Mesenchymal stem cell (in vitro differentiated cells and primary cell): Measurements from ENCODE around the gene NFATC2.
A peak's percentile ranks its signal among the peaks of the same experiment; 100 is the strongest.

ENCODE experiments used
- DNase-seq: peaks from one replicate; pipeline ENCODE4 v3.0.0-alpha.2; 2013
- H2AFZ ChIP-seq: one replicate; pipeline ENCODE4 v1.6.1; 2013; ENCODE audit warnings: low read depth, mild to moderate bottlenecking, control low read depth, inconsistent platforms, low read length, moderate library complexity
- H2AK5ac ChIP-seq: 2 replicates; pipeline ENCODE4 v1.6.1; 2013; ENCODE audit warnings: low read length, moderate library complexity, mild to moderate bottlenecking, inconsistent platforms; ENCODE audit not compliant: severe bottlenecking
- H2BK120ac ChIP-seq: one replicate; pipeline ENCODE4 v1.6.1; 2013; ENCODE audit warnings: low read depth, mild to moderate bottlenecking, inconsistent platforms, low read length, moderate library complexity
- H2BK12ac ChIP-seq, 2 experiments: one replicate each; pipeline ENCODE4 v1.6.1; 2013; ENCODE audit warnings: inconsistent platforms in 2 of 2, low read length in 2 of 2, mild to moderate bottlenecking in 2 of 2, moderate library complexity in 2 of 2, control low read depth in 1 of 2
- H2BK15ac ChIP-seq: one replicate; pipeline ENCODE4 v1.6.1; 2013; ENCODE audit warnings: mild to moderate bottlenecking, low read depth, inconsistent platforms; ENCODE audit not compliant: poor library complexity, severe bottlenecking
- H2BK5ac ChIP-seq: 2 replicates; pipeline ENCODE4 v1.6.1; 2013; ENCODE audit warnings: low read depth, mild to moderate bottlenecking, low read length, control low read depth, inconsistent platforms; ENCODE audit not compliant: poor library complexity, severe bottlenecking
- H3K14ac ChIP-seq, 2 experiments: one replicate each; pipeline ENCODE4 v1.6.1; 2013; ENCODE audit warnings: inconsistent platforms in 2 of 2, low read length in 2 of 2, control low read depth in 1 of 2, mild to moderate bottlenecking in 1 of 2, moderate library complexity in 1 of 2
- H3K18ac ChIP-seq, 2 experiments: one replicate each; pipeline ENCODE4 v1.6.1; 2013; ENCODE audit warnings: inconsistent platforms in 2 of 2, low read length in 2 of 2, control low read depth in 1 of 2, low read depth in 1 of 2, mild to moderate bottlenecking in 1 of 2
- H3K23ac ChIP-seq, 2 experiments: one replicate each; pipeline ENCODE4 v1.6.1; 2013; ENCODE audit warnings: inconsistent platforms in 2 of 2, low read length in 2 of 2, mild to moderate bottlenecking in 2 of 2, moderate library complexity in 2 of 2, control low read depth in 1 of 2
- H3K27ac ChIP-seq: 2 replicates; pipeline ENCODE4 v1.5.1; 2013; ENCODE audit warnings: mild to moderate bottlenecking, moderate library complexity, low read length, control low read depth, inconsistent platforms; ENCODE audit not compliant: poor library complexity, severe bottlenecking
- H3K27me3 ChIP-seq, 2 experiments: 2 replicates each; pipeline versions ENCODE4 v1.6.1 to v1.7.0; 2013; ENCODE audit warnings: low read length in 2 of 2, mild to moderate bottlenecking in 2 of 2, moderate library complexity in 2 of 2, control low read depth in 1 of 2, inconsistent platforms in 1 of 2; ENCODE audit not compliant: control insufficient read depth in 1 of 2, insufficient read depth in 1 of 2
- H3K36me3 ChIP-seq, 2 experiments: 2 replicates each; pipeline versions ENCODE4 v1.6.1 to v1.7.0; 2013; ENCODE audit warnings: low read length in 2 of 2, control low read depth in 1 of 2, inconsistent platforms in 1 of 2, low read depth in 1 of 2, mild to moderate bottlenecking in 1 of 2; ENCODE audit not compliant: insufficient read depth in 2 of 2, control insufficient read depth in 1 of 2
- H3K4ac ChIP-seq, 2 experiments: one replicate each; pipeline ENCODE4 v1.6.1; 2013; ENCODE audit warnings: inconsistent platforms in 2 of 2, low read length in 2 of 2, mild to moderate bottlenecking in 2 of 2, moderate library complexity in 2 of 2, control low read depth in 1 of 2, low read depth in 1 of 2
- H3K4me1 ChIP-seq: 2 replicates; pipeline ENCODE4 v1.6.1; 2013; ENCODE audit warnings: low read depth, low read length, control low read depth; ENCODE audit not compliant: control insufficient read depth, insufficient read depth
- H3K4me2 ChIP-seq: 2 replicates; pipeline ENCODE4 v1.6.1; 2013; ENCODE audit warnings: low read length, mild to moderate bottlenecking, inconsistent platforms; ENCODE audit not compliant: poor library complexity, severe bottlenecking
- H3K4me3 ChIP-seq, 2 experiments: 2 replicates each; pipeline versions ENCODE4 v1.5.1 to v1.7.0; 2013; ENCODE audit warnings: low read length in 2 of 2, mild to moderate bottlenecking in 2 of 2, control low read depth in 1 of 2, low read depth in 1 of 2; ENCODE audit not compliant: insufficient read depth in 1 of 2
- H3K79me1 ChIP-seq: replicated peaks from 2 replicates; pipeline ENCODE4 v1.6.1; 2013; ENCODE audit warnings: mild to moderate bottlenecking, control low read depth, low read length, inconsistent platforms; ENCODE audit not compliant: poor library complexity, severe bottlenecking
- H3K9ac ChIP-seq: 2 replicates; pipeline ENCODE4 v1.7.0; 2013; ENCODE audit warnings: mild to moderate bottlenecking, low read length, moderate library complexity
- H3K9me3 ChIP-seq: 2 replicates; pipeline ENCODE4 v1.7.0; 2013; ENCODE audit warnings: mild to moderate bottlenecking, low read length; ENCODE audit not compliant: control insufficient read depth
- H4K8ac ChIP-seq: one replicate; pipeline ENCODE4 v1.6.1; 2013; ENCODE audit warnings: inconsistent platforms, mild to moderate bottlenecking, low read length, moderate library complexity
- H4K91ac ChIP-seq: one replicate; pipeline ENCODE4 v1.6.1; 2013; ENCODE audit warnings: mild to moderate bottlenecking, low read length, inconsistent platforms
- WGBS: methylation state at CpG from one replicate; pipeline ENCODE4 v1.1.7; 2013; ENCODE audit warnings: mixed read lengths; 5-methylcytosine and 5-hydroxymethylcytosine counted together

NFATC2 gene

GRCh38 chr20:51388227-51388626 is 154.3 kb downstream of the NFATC2 start:
- no peak overlapping the region for H3K18ac ChIP-seq
- no peak overlapping the region for H3K27ac ChIP-seq
- H3K4me1 ChIP-seq, result peaks cover 4% of the 10 kb centered on the region
- no peak for DNase-seq
- no peak overlapping the region for H4K91ac ChIP-seq
- no peak overlapping the region for H2BK12ac ChIP-seq
- H3K36me3 ChIP-seq, result no peaks in the 10 kb centered on the region
- H3K4me3 ChIP-seq, result no peak overlapping the region
- no peak overlapping the region for H2AK5ac ChIP-seq
- H3K79me1 ChIP-seq, result no peaks in the 10 kb centered on the region
- H2BK5ac ChIP-seq, result no peak overlapping the region
- no peak overlapping the region for H2BK120ac ChIP-seq
- H3K9ac ChIP-seq, result no peak overlapping the region
- H3K4me2 ChIP-seq, result no peak overlapping the region
- no peaks in the 10 kb centered on the region for H3K9me3 ChIP-seq
- no peak overlapping the region for H3K14ac ChIP-seq
- H2AFZ ChIP-seq, result no peak overlapping the region
- no peaks in the 10 kb centered on the region for H3K27me3 ChIP-seq
- no peak overlapping the region for H3K23ac ChIP-seq
- no peak overlapping the region for H3K4ac ChIP-seq
- no peak overlapping the region for H2BK15ac ChIP-seq
- no peak overlapping the region for H4K8ac ChIP-seq

- H2BK120ac ChIP-seq, result no peak overlapping the region
- no peaks in the 10 kb centered on the region for H3K79me1 ChIP-seq
- no peak overlapping the region for H3K27ac ChIP-seq
- 78% methylated on average over 9 of the region's 9 CpGs for WGBS
- no peak overlapping the region for H3K23ac ChIP-seq
- no peaks in the 10 kb centered on the region for H3K27me3 ChIP-seq
- DNase-seq, result no peak
- H3K4me1 ChIP-seq, result peaks cover 13% of the 10 kb centered on the region
- H4K8ac ChIP-seq, result no peak overlapping the region
- no peak overlapping the region for H3K4ac ChIP-seq
- no peak overlapping the region for H2BK15ac ChIP-seq
- H3K9ac ChIP-seq, result no peak overlapping the region
- no peak overlapping the region for H2BK12ac ChIP-seq
- H3K4me3 ChIP-seq, result no peak overlapping the region
- no peak overlapping the region for H2BK5ac ChIP-seq
- no peak overlapping the region for H2AFZ ChIP-seq
- H3K18ac ChIP-seq, result no peak overlapping the region
- H3K14ac ChIP-seq, result no peak overlapping the region
- H2AK5ac ChIP-seq, result no peak overlapping the region
- no peak overlapping the region for H3K4me2 ChIP-seq
- H4K91ac ChIP-seq, result no peak overlapping the region
- no peaks in the 10 kb centered on the region for H3K9me3 ChIP-seq
- peaks cover 0 to 3% of the 10 kb centered on the region in 2 experiments for H3K36me3 ChIP-seq
Observed at GRCh38 chr20:51387125-51387875, 155.2 kb downstream of the NFATC2 start.

- H3K27me3 ChIP-seq, result peaks cover 0 to 3% of the 10 kb centered on the region in 2 experiments
- H3K4me1 ChIP-seq, result peaks cover 15% of the 10 kb centered on the region
- no peaks in the 10 kb centered on the region for H3K79me1 ChIP-seq
- no peak overlapping the region for H2AFZ ChIP-seq
- no peak overlapping the region for H2BK15ac ChIP-seq
- no peak overlapping the region for H3K4ac ChIP-seq
- H3K4me2 ChIP-seq, result no peak overlapping the region
- no peak overlapping the region for H3K9ac ChIP-seq
- no peak overlapping the region for H3K27ac ChIP-seq
- H2AK5ac ChIP-seq, result no peak overlapping the region
- peaks cover 0 to 3% of the 10 kb centered on the region in 2 experiments for H3K36me3 ChIP-seq
- no peak overlapping the region for H4K8ac ChIP-seq
- no peak overlapping the region for H2BK5ac ChIP-seq
- H2BK12ac ChIP-seq, result no peak overlapping the region
- no peak overlapping the region for H3K14ac ChIP-seq
- H3K9me3 ChIP-seq, result no peaks in the 10 kb centered on the region
- H3K23ac ChIP-seq, result no peak overlapping the region
- no peak overlapping the region for H4K91ac ChIP-seq
- H3K18ac ChIP-seq, result no peak overlapping the region
- H2BK120ac ChIP-seq, result no peak overlapping the region
- DNase-seq, result no peak
- WGBS, result 100% methylated on average over 1 of the region's 4 CpGs
- no peak overlapping the region for H3K4me3 ChIP-seq
Observed at GRCh38 chr20:51386586-51386985, 155.9 kb downstream of the NFATC2 start.

GRCh38 chr20:51385646-51386530 is 156.6 kb downstream of the NFATC2 start:
- no peak overlapping the region for H3K4ac ChIP-seq
- no peak overlapping the region for H4K91ac ChIP-seq
- WGBS, result 67% methylated on average over 3 of the region's 7 CpGs

More at GRCh38 chr20:51385646-51386530, 156.6 kb downstream of the NFATC2 start:
- no peak overlapping the region for H3K18ac ChIP-seq
- H2AK5ac ChIP-seq, result no peak overlapping the region
- H3K36me3 ChIP-seq, result peaks cover 0 to 3% of the 10 kb centered on the region in 2 experiments
- no peak overlapping the region for H3K4me2 ChIP-seq
- H2BK5ac ChIP-seq, result no peak overlapping the region
- H3K23ac ChIP-seq, result no peak overlapping the region
- H3K14ac ChIP-seq, result no peak overlapping the region
- H3K27ac ChIP-seq, result no peak overlapping the region
- H4K8ac ChIP-seq, result no peak overlapping the region
- H2BK120ac ChIP-seq, result no peak overlapping the region
- H3K9me3 ChIP-seq, result no peaks in the 10 kb centered on the region
- H3K4me3 ChIP-seq, result no peak overlapping the region
- H2BK15ac ChIP-seq, result no peak overlapping the region
- no peak overlapping the region for H2AFZ ChIP-seq
- H3K27me3 ChIP-seq, result peaks cover 0 to 6% of the 10 kb centered on the region in 2 experiments
- no peaks in the 10 kb centered on the region for H3K79me1 ChIP-seq
- DNase-seq, result peak; percentile 60
- H3K9ac ChIP-seq, result no peak overlapping the region
- no peak overlapping the region for H2BK12ac ChIP-seq
- peaks cover 15% of the 10 kb centered on the region for H3K4me1 ChIP-seq
